LNCaP clone FGC (cell line): ENCODE data around the gene SORCS3.

ENCODE experiments used
- DNase-seq: peaks from one replicate; pipeline ENCODE4 v3.0.0-alpha.2; 2011; ENCODE audit warnings: low read depth
- H3K4me3 ChIP-seq: 2 replicates; pipeline ENCODE4 v1.5.1; 2011; ENCODE audit warnings: mild to moderate bottlenecking, low read depth, low read length, control low read depth
- TF ChIP-seq, protein P1 (sequence below): IDR thresholded peaks from 2 replicates; pipeline ENCODE4 v1.5.1; 2012; ENCODE audit warnings: mild to moderate bottlenecking; ENCODE audit not compliant: control insufficient read depth, insufficient read depth; ENCODE audit errors: extremely low read depth

Gene SORCS3

GRCh38 chr10:105071980-105072379 lies 430.9 kb downstream of the SORCS3 start:
- no peak for DNase-seq
- TF ChIP-seq, protein P1, sequence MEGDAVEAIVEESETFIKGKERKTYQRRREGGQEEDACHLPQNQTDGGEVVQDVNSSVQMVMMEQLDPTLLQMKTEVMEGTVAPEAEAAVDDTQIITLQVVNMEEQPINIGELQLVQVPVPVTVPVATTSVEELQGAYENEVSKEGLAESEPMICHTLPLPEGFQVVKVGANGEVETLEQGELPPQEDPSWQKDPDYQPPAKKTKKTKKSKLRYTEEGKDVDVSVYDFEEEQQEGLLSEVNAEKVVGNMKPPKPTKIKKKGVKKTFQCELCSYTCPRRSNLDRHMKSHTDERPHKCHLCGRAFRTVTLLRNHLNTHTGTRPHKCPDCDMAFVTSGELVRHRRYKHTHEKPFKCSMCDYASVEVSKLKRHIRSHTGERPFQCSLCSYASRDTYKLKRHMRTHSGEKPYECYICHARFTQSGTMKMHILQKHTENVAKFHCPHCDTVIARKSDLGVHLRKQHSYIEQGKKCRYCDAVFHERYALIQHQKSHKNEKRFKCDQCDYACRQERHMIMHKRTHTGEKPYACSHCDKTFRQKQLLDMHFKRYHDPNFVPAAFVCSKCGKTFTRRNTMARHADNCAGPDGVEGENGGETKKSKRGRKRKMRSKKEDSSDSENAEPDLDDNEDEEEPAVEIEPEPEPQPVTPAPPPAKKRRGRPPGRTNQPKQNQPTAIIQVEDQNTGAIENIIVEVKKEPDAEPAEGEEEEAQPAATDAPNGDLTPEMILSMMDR = no peak
- H3K4me3 ChIP-seq = no peak overlapping the region

GRCh38 chr10:105073999-105074398 lies 432.9 kb downstream of the SORCS3 start:
- H3K4me3 ChIP-seq = no peak overlapping the region
- no peak for DNase-seq
- TF ChIP-seq, protein P1 = no peak

DNA sequence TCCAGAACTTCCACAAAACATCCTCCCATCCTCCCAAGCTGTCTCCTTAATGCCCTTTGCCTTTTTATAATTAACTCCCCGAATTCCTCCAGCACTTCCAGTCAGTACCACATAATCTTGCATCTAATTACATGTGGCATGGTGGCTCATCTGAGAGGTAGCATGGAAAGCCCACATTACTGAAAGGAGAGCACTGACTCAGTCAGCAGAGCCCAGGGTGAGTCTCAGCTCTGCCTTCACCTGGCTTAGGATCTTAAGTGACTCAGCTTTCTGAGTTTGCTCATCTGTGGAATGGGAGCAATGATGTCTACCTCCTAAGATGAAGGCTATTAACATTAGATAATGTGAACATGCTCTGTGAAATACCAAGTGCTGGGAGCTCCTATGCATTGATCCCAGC lies 433.9 kb downstream of the SORCS3 start:
- no peak overlapping the region for H3K4me3 ChIP-seq
- TF ChIP-seq, protein P1 = no peak
- no peak for DNase-seq

- no peak for DNase-seq
- no peak overlapping the region for H3K4me3 ChIP-seq
- TF ChIP-seq, protein P1 = no peak
Measured at GRCh38 chr10:105085980-105086379, 444.9 kb downstream of the SORCS3 start.

DNA sequence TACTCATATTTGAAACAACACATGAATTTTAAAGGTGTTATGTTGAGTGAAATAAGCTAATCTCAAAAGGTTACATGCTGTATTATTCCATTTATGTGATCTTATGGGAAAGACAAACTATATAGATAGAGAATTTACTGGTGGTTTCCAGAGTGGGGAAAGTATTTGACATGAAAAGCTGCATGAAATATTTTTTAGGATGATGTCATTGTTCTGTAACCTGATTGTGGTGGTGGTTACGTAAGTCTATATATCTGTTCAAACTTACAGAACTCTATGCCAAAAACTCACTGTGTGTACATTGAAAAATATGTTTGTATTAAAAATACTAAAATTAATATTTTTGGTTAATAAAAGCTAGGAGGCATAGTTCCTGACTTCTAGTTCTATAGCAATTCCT lies 453.0 kb downstream of the SORCS3 start:
- H3K4me3 ChIP-seq = no peak overlapping the region
- TF ChIP-seq, protein P1 = no peak
- no peak for DNase-seq

DNA sequence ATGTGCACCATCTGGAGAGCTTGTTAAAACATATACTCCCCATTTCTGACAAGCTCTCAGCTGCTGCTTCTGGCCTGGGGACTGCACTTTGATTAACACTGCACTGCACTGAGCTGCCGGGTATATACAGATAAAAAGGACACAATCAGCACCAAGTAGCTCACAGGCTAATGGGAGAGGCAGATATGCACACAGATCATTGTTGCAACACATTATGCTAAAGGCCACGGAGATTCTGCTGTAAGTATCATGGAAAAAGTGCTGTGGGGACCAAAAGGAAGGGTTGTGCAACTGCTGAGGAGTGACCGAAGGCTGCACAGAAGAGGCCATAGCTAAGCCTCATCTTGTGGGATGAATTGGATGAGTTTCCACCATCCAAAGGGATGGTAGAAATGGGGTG lies 455.2 kb downstream of the SORCS3 start:
- TF ChIP-seq, protein P1 = no peak
- no peak overlapping the region for H3K4me3 ChIP-seq
- no peak for DNase-seq

DNA sequence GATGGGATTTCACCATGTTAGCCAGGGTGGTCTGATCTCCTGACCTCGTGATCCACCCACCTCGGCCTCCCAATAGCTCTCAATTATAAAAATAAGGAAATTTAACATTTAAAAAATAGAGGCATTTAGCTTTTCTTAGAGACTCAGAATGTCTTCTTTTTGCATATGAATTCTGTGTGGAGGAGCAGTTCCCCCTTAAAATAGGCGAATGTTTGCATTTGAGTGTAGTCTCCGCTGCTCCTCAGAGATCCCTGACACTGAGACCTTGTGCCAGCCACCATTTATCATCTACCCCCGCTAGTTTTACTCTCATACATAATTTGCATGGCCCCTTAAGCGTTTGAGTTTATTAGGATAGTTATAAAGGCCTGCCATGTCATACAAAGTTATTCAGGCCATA lies 461.9 kb downstream of the SORCS3 start:
- TF ChIP-seq, protein P1 = no peak
- DNase-seq = no peak
- H3K4me3 ChIP-seq = no peak overlapping the region
